IPS-18a (cell line): ENCODE measurements around the gene TMEM151A.

ENCODE experiments used
- H3K27ac ChIP-seq: one replicate; pipeline ENCODE4 v1.5.1; 2013; ENCODE audit warnings: low read length
- H3K27me3 ChIP-seq: one replicate; pipeline ENCODE4 v1.6.1; 2013; ENCODE audit warnings: mild to moderate bottlenecking, low read length; ENCODE audit not compliant: control insufficient read depth, insufficient read depth
- H3K36me3 ChIP-seq: one replicate; pipeline ENCODE4 v1.6.1; 2013; ENCODE audit warnings: low read depth, low read length; ENCODE audit not compliant: control insufficient read depth
- H3K4me1 ChIP-seq: one replicate; pipeline ENCODE4 v1.6.1; 2013; ENCODE audit warnings: low read depth, low read length; ENCODE audit not compliant: control insufficient read depth
- H3K4me3 ChIP-seq: one replicate; pipeline ENCODE4 v1.5.1; 2013; ENCODE audit warnings: low read length
- H3K9ac ChIP-seq: one replicate; pipeline ENCODE4 v1.6.1; 2013; ENCODE audit warnings: mild to moderate bottlenecking, low read length, moderate library complexity
- H3K9me3 ChIP-seq: one replicate; pipeline ENCODE4 v1.6.1; 2013; ENCODE audit warnings: low read depth, low read length; ENCODE audit not compliant: control insufficient read depth

The TMEM151A gene

GRCh38 chr11:66261578-66261977, 30.1 kb upstream of the TMEM151A start:
- H3K27me3 ChIP-seq: peaks cover 2% of the 10 kb centered on the region
- no peak overlapping the region for H3K27ac ChIP-seq
- no peak overlapping the region for H3K4me3 ChIP-seq
- no peaks in the 10 kb centered on the region for H3K9me3 ChIP-seq
- no peak overlapping the region for H3K9ac ChIP-seq
- H3K4me1 ChIP-seq: peaks cover 3% of the 10 kb centered on the region
- H3K36me3 ChIP-seq: peaks cover 33% of the 10 kb centered on the region

GRCh38 chr11:66262191-66262590, 29.5 kb upstream of the TMEM151A start:
- Histone ChIP-seq H3K27ac (no peak overlapping the region), H3K4me1 (no peaks in the 10 kb centered on the region), H3K27me3 (no peaks in the 10 kb centered on the region), H3K4me3 (no peak overlapping the region), H3K9ac (no peak overlapping the region), H3K9me3 (no peaks in the 10 kb centered on the region), H3K36me3 (peaks cover 33% of the 10 kb centered on the region)

- Histone ChIP-seq H3K27me3 (no peaks in the 10 kb centered on the region), H3K9ac (no peak overlapping the region), H3K27ac (no peak overlapping the region), H3K36me3 (peaks cover 33% of the 10 kb centered on the region), H3K9me3 (no peaks in the 10 kb centered on the region), H3K4me3 (no peak overlapping the region), H3K4me1 (no peaks in the 10 kb centered on the region)
Observed at GRCh38 chr11:66262696-66263095, 29.0 kb upstream of the TMEM151A start.

- no peaks in the 10 kb centered on the region for H3K9me3 ChIP-seq
- H3K4me3 ChIP-seq: no peak overlapping the region
- peaks cover 33% of the 10 kb centered on the region for H3K36me3 ChIP-seq
- no peaks in the 10 kb centered on the region for H3K4me1 ChIP-seq
- no peaks in the 10 kb centered on the region for H3K27me3 ChIP-seq
- no peak overlapping the region for H3K9ac ChIP-seq
- no peak overlapping the region for H3K27ac ChIP-seq
Observed at GRCh38 chr11:66263231-66263630, 28.5 kb upstream of the TMEM151A start.

GRCh38 chr11:66263785-66264184, 27.9 kb upstream of the TMEM151A start:
- Histone ChIP-seq H3K9ac (no peak overlapping the region), H3K27me3 (no peaks in the 10 kb centered on the region), H3K4me1 (no peaks in the 10 kb centered on the region), H3K36me3 (peaks cover 33% of the 10 kb centered on the region), H3K9me3 (no peaks in the 10 kb centered on the region), H3K4me3 (no peak overlapping the region), H3K27ac (no peak overlapping the region)

- no peak overlapping the region for H3K4me3 ChIP-seq
- H3K27me3 ChIP-seq: no peaks in the 10 kb centered on the region
- peaks cover 33% of the 10 kb centered on the region for H3K36me3 ChIP-seq
- peaks cover under 1% of the 10 kb centered on the region for H3K4me1 ChIP-seq
- no peaks in the 10 kb centered on the region for H3K9me3 ChIP-seq
- no peak overlapping the region for H3K9ac ChIP-seq
- no peak overlapping the region for H3K27ac ChIP-seq
Observed at GRCh38 chr11:66264383-66264782, 27.3 kb upstream of the TMEM151A start.

- no peak overlapping the region for H3K27ac ChIP-seq
- no peak overlapping the region for H3K9ac ChIP-seq
Observed at GRCh38 chr11:66264914-66265313, 26.8 kb upstream of the TMEM151A start.

GRCh38 chr11:66265531-66266377, 25.9 kb upstream of the TMEM151A start:
- Histone ChIP-seq H3K27ac (no peak overlapping the region), H3K27me3 (no peaks in the 10 kb centered on the region), H3K9me3 (no peaks in the 10 kb centered on the region), H3K4me1 (peaks cover 4% of the 10 kb centered on the region), H3K4me3 (no peak overlapping the region), H3K36me3 (peaks cover 33% of the 10 kb centered on the region), H3K9ac (no peak overlapping the region)

More at GRCh38 chr11:66264914-66265313, 26.8 kb upstream of the TMEM151A start:
- no peaks in the 10 kb centered on the region for H3K9me3 ChIP-seq
- H3K4me3 ChIP-seq: no peak overlapping the region
- peaks cover 33% of the 10 kb centered on the region for H3K36me3 ChIP-seq
- H3K27me3 ChIP-seq: no peaks in the 10 kb centered on the region
- peaks cover 4% of the 10 kb centered on the region for H3K4me1 ChIP-seq

GRCh38 chr11:66266378-66267038, 25.2 kb upstream of the TMEM151A start:
- Histone ChIP-seq H3K9me3 (no peaks in the 10 kb centered on the region), H3K36me3 (peaks cover 33% of the 10 kb centered on the region), H3K27me3 (no peaks in the 10 kb centered on the region), H3K4me1 (peaks cover 4% of the 10 kb centered on the region), H3K9ac (no peak overlapping the region), H3K4me3 (peak overlapping the region; percentile 54), H3K27ac (no peak overlapping the region)

GRCh38 chr11:66267039-66267378, 24.7 kb upstream of the TMEM151A start:
- H3K9ac ChIP-seq: no peak overlapping the region
- H3K27ac ChIP-seq: no peak overlapping the region
- no peaks in the 10 kb centered on the region for H3K9me3 ChIP-seq
- peaks cover 4% of the 10 kb centered on the region for H3K4me1 ChIP-seq
- peaks cover 34% of the 10 kb centered on the region for H3K36me3 ChIP-seq
- H3K27me3 ChIP-seq: no peaks in the 10 kb centered on the region
- H3K4me3 ChIP-seq: peak overlapping the region; percentile 54

GRCh38 chr11:66267379-66268243, 24.1 kb upstream of the TMEM151A start:
- Histone ChIP-seq H3K4me3 (peak overlapping the region; percentile 70), H3K36me3 (peaks cover 34% of the 10 kb centered on the region), H3K27ac (no peak overlapping the region), H3K9ac (peak overlapping the region; percentile 34), H3K27me3 (no peaks in the 10 kb centered on the region), H3K4me1 (peaks cover 4% of the 10 kb centered on the region), H3K9me3 (no peaks in the 10 kb centered on the region)
